Heart left ventricle (tissue), 16 donors: ENCODE results near the gene IFT122. TPM values are rescaled to one million over a fixed set of nuclear protein-coding genes. Genes with fewer than 3 reads are reported as not detected.
"Not testable (repeated sequence)": the region's sequence is repeated elsewhere in the genome, so short reads cannot be mapped to it uniquely, and the experiment has no call there.

Experiments used
- ATAC-seq, 4 donors: fragments of 200-7000 bp; cut with Tn5 transposase; one replicate each; pipeline ENCODE4 v1.9.1; 2020 to 2022; ENCODE audit warnings: moderate library complexity in 4 of 4, mild to moderate bottlenecking in 3 of 4, moderate number of reproducible peaks in 1 of 4
- DNase-seq, 5 donors: peaks; one replicate each; pipeline ENCODE4 v3.0.0-alpha.2; 2020
- H3K27ac ChIP-seq, 12 donors: fragments of 200-600 bp; sonication (generic) in 4 of 12; one replicate each; pipeline versions ENCODE4 v1.5.0 to v1.8.0; 2016 to 2022; ENCODE audit warnings: mild to moderate bottlenecking in 2 of 12
- H3K27me3 ChIP-seq, 9 donors: fragments of 200-600 bp; sonication (generic) in 2 of 9; one replicate each; pipeline versions ENCODE4 v1.5.1 to v1.8.0; 2016 to 2022; ENCODE audit warnings: mild to moderate bottlenecking in 3 of 9
- H3K36me3 ChIP-seq, 9 donors: fragments of 200-600 bp; sonication (generic) in 2 of 9; one replicate each; pipeline versions ENCODE4 v1.5.0 to v1.8.0; 2018 to 2022; ENCODE audit warnings: mild to moderate bottlenecking in 2 of 9
- H3K4me1 ChIP-seq, 12 donors: fragments of 200-600 bp; sonication (generic) in 4 of 12; one replicate each; pipeline versions ENCODE4 v1.5.0 to v1.8.0; 2016 to 2022; ENCODE audit warnings: mild to moderate bottlenecking in 3 of 12
- H3K4me3 ChIP-seq, 12 donors: fragments of 200-600 bp; sonication (generic) in 4 of 12; one replicate each; pipeline versions ENCODE4 v1.5.0 to v1.8.0; 2017 to 2022; ENCODE audit warnings: mild to moderate bottlenecking in 9 of 12, moderate library complexity in 4 of 12
- H3K9me3 ChIP-seq, 12 donors: fragments of 200-600 bp; sonication (generic) in 4 of 12; one replicate each; pipeline versions ENCODE4 v1.5.0 to v1.8.0; 2016 to 2022; ENCODE audit warnings: mild to moderate bottlenecking in 1 of 12
- CTCF ChIP-seq, 12 donors: fragments of 200-600 bp; sonication (generic) in 4 of 12; IDR thresholded peaks; one replicate each; pipeline versions ENCODE4 v1.5.0 to v1.8.0; 2018 to 2022; ENCODE audit warnings: antibody characterized with exemption in 12 of 12, mild to moderate bottlenecking in 5 of 12
- POLR2A ChIP-seq, 2 donors: fragments of 450-650 bp; IDR thresholded peaks; one replicate each; pipeline ENCODE4 v1.6.1; 2017; ENCODE audit warnings: antibody characterized with exemption in 2 of 2, mild to moderate bottlenecking in 2 of 2, moderate library complexity in 2 of 2
- WGBS, 4 donors: extraction: QIAGEN DNeasy Blood & Tissue Kit in 2 of 4; methylation state at CpG; one replicate each; pipeline versions ENCODE4 v1.1.5 to v1.1.7; 2013 to 2018; 5-methylcytosine and 5-hydroxymethylcytosine counted together
- intact Hi-C, 10 donors: fragments of 100-400 bp; cut with DNase I; formaldehyde crosslinking; loops; one replicate each; pipeline versions ENCODE4 v1.11.1 to v1.14.2; 2022
- polyA plus RNA-seq, 2 donors: library from polyadenylated mRNA; stranded (reverse); fragments of 200-250 nt; gene quantifications; one replicate each; pipeline ENCODE4 v1.2.3, GENCODE V29; 2013
- total RNA-seq, 9 donors: library from RNA; depleted of rRNA in 2 of 9; stranded (reverse); fragments of >200 nt in 2 of 9; fragmentation: NEBNext Ultra II Directional in 3 of 9; extraction: Animal tissue kit (Norgen Biotek cat#: 25700) in 3 of 9; gene quantifications; one replicate each; pipeline versions ENCODE4 v1.1.0 to v1.2.4, GENCODE V29; 2016 to 2023
- donor health status: ischemic (EF 13 %, LVEDD 7.1; RV severe dilation, severe dysfunction).
- donor health status: healthy with polysubstance abuse.
- donor health status: DM: no; HTN: yes; CAD: no.
- donor health status: DM: no; HTN: no; CAD: no.
- donor health status: ischemic (EF 25% LVEDD 6.9; RV normal size, moderate dysfunction).
- donor health status: ischemic (EF 25% LVEDD 5.7; RV mildly dilated, moderate dysfunction).
- donor health status: healthy.
- donor health status: DM: yes; HTN: yes; CAD: no.
- donor health status: ischemic (EF 35%, LVEDD 5.7; RV mildly dilated, moderate dysfunction).
- donor health status: nonischemic (EF 11% LVEDD 7.7; RV severe dilation, severe dysfunction).
- donor health status: DM: yes; HTN: yes; CAD: no.
- donor health status: PGD.
- donor health status: ischemic (EF 29% LVEDD 5.4; RV normal size, mild dysfunction).
- donor health status: nonischemic (EF 23%, LVEDD 6.1; RV moderate dilation, normal function).

IFT122 gene
- total and polyA plus RNA-seq, 11 donors, result 7.2 to 34.2 (median 16.6) TPM

- WGBS, 4 donors, result 80 to 92% (median 87%) methylated on average over 4 of the region's 4 CpGs
- ATAC-seq, result no peak
- DNase-seq, result no peak
- peak overlapping the region in 3 of 12 donors; percentile 68 to 81 (median 71) for H3K27ac ChIP-seq
- intact Hi-C loops, result loop anchor here (5.0 kb wide), 7 partner anchors 69 to 439 kb away; partner anchors contain the start of gene PLXND1 (in 6 of the 10)
- no peak for TF ChIP-seq POLR2A (IDR thresholded peaks at IDR 0.05)
- no peak for TF ChIP-seq CTCF (IDR thresholded peaks at IDR 0.05)
- H3K27me3 ChIP-seq, result no peaks in the 10 kb centered on the region
- H3K4me1 ChIP-seq, result peaks cover 9 to 60% (median 27%) of the 10 kb centered on the region in 12 donors
- H3K9me3 ChIP-seq, result no peaks in the 10 kb centered on the region
- H3K4me3 ChIP-seq, result no peak overlapping the region
- peaks cover 0 to 44% (median 2%) of the 10 kb centered on the region in 9 donors for H3K36me3 ChIP-seq
These were observed 53.2 kb downstream of the IFT122 start for GRCh38 chr3:129493206-129493605.

- intact Hi-C loops, result loop anchor here (5.0 kb wide), 7 partner anchors 68 to 438 kb away; partner anchors contain the start of gene PLXND1 (in 6 of the 10)
- H3K4me1 ChIP-seq, result peaks cover 9 to 72% (median 36%) of the 10 kb centered on the region in 12 donors
- H3K9me3 ChIP-seq, H3K27me3 ChIP-seq, DNase-seq, ATAC-seq, H3K4me3 ChIP-seq: not testable (repeated sequence)
- peak overlapping the region; percentile 62 to 88 (median 76) for H3K27ac ChIP-seq
- 58 to 69% (median 59%) methylated on average over 5 of the region's 5 CpGs for WGBS, 4 donors
- H3K36me3 ChIP-seq, result peaks cover 0 to 41% (median 2%) of the 10 kb centered on the region in 9 donors
These were observed 54.5 kb downstream of the IFT122 start for GRCh38 chr3:129494499-129494898.

GRCh38 chr3:129495006-129495639 lies 55.1 kb downstream of the IFT122 start:
- Histone ChIP-seq H3K36me3 (peaks cover 0 to 41% (median 3%) of the 10 kb centered on the region in 9 donors), H3K4me1 (peaks cover 9 to 76% (median 40%) of the 10 kb centered on the region in 12 donors), H3K27ac (peak overlapping the region; percentile 62 to 88 (median 77))
- ATAC-seq, result peak; percentile 13 to 75 (median 30)
- intact Hi-C loops, H3K4me3 ChIP-seq, H3K27me3 ChIP-seq, H3K9me3 ChIP-seq: not testable (repeated sequence)
- peak in 1 of 5 donors; percentile 51 for DNase-seq
- WGBS, 4 donors, result 55 to 68% (median 61%) methylated on average over 10 of the region's 10 CpGs

GRCh38 chr3:129497876-129498275 lies 57.9 kb downstream of the IFT122 start:
- peak in 3 of 4 donors; percentile 28 to 40 (median 37) for ATAC-seq
- H3K9me3 ChIP-seq, H3K4me3 ChIP-seq, DNase-seq, intact Hi-C loops, H3K27me3 ChIP-seq: not testable (repeated sequence)
- peaks cover 11 to 89% (median 51%) of the 10 kb centered on the region in 12 donors for H3K4me1 ChIP-seq
- WGBS, 4 donors, result 45 to 66% (median 62%) methylated on average over 2 of the region's 2 CpGs
- peak overlapping the region; percentile 26 to 77 (median 64) for H3K27ac ChIP-seq
- H3K36me3 ChIP-seq, result peaks cover 0 to 30% (median 0%) of the 10 kb centered on the region in 9 donors

GRCh38 chr3:129498603-129499488 lies 58.8 kb downstream of the IFT122 start:
- ATAC-seq, DNase-seq, H3K27me3 ChIP-seq, H3K9me3 ChIP-seq, intact Hi-C loops, H3K4me3 ChIP-seq: not testable (repeated sequence)
- H3K27ac ChIP-seq, result peak overlapping the region in 11 of 12 donors; percentile 31 to 77 (median 60)
- WGBS, 4 donors, result 51 to 79% (median 65%) methylated on average over 4 to 8 of the region's 8 CpGs
- H3K36me3 ChIP-seq, result peaks cover 0 to 29% (median under 1%) of the 10 kb centered on the region in 9 donors
- H3K4me1 ChIP-seq, result peaks cover 11 to 89% (median 52%) of the 10 kb centered on the region in 12 donors

GRCh38 chr3:129499604-129500333 lies 59.7 kb downstream of the IFT122 start:
- peaks cover 11 to 89% (median 50%) of the 10 kb centered on the region in 12 donors for H3K4me1 ChIP-seq
- DNase-seq (peak in 2 of 5 donors; percentile 22 to 59), ATAC-seq (peak in 3 of 4 donors; percentile 23 to 56 (median 27))
- H3K27ac ChIP-seq, result peak overlapping the region; percentile 39 to 77 (median 60)
- intact Hi-C loops, result loop anchor here in 5 of 10 donors (5.0 to 10.0 kb wide), 4 partner anchors 53 to 125 kb away; no protein-coding TSS in a partner anchor
- H3K36me3 ChIP-seq, result peaks cover 0 to 30% (median 6%) of the 10 kb centered on the region in 9 donors
- H3K27me3 ChIP-seq, H3K9me3 ChIP-seq, H3K4me3 ChIP-seq: not testable (repeated sequence)
- whole genome bisulfite sequencing, 4 donors, result 50 to 67% (median 61%) methylated on average over 11 to 13 of the region's 14 CpGs
